GM08714 (cell line): ENCODE measurements around the gene SLC38A10.

ENCODE experiments used
- H3K4me3 ChIP-seq: fragments of 200-500 bp; sonication (Bioruptor generic); 2 replicates; pipeline ENCODE4 v1.5.1; 2014; ENCODE audit warnings: mild to moderate bottlenecking, low read length, inconsistent platforms
- ZNF274 ChIP-seq: IDR thresholded peaks from 2 replicates; pipeline ENCODE4 v1.6.1; 2012; ENCODE audit warnings: mild to moderate bottlenecking, low read depth, low read length

The SLC38A10 gene

DNA sequence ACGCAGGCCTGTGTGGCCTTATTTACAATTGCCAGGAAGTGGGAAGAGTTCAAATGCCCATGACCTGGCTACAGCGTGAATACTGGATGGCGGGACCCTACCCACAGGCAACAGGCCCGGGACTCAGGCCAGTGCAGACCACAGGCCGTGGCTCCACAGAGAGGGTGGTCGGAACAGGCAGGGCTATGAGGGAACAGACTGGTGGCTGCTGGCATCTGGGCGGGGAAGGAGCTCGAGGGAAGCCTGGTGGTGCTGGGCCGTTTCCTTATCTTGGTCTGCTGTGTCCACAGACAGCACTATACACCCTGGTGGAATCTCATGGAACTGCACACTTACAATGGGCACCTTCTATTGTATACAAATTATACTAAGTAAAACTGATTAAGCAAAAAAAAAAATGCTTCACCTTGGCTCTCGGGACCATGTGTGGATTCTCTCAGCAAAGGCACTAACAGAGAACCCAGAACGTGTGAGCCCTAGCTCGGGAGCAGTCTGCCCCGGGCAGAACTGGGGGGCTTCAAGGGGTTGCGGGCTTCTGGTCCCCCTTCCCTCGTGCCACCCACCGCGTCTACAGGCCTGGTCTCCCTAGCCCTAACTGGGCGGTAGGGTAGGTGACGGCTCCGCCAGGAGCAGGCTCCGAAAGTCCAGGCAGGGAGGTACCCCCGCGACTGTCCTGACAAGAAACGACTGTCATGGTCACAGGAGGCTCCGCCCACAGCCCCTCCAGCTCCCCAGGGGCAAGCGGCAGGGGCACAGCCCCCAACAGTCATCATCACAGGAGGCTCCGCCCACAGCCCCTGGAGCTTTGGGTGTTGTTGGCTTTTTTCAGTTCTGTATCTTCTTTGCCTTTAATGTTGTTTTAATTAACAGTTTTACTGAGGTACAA is 94.2 kb downstream of the SLC38A10 start:
- TF ChIP-seq ZNF274: no peak

DNA sequence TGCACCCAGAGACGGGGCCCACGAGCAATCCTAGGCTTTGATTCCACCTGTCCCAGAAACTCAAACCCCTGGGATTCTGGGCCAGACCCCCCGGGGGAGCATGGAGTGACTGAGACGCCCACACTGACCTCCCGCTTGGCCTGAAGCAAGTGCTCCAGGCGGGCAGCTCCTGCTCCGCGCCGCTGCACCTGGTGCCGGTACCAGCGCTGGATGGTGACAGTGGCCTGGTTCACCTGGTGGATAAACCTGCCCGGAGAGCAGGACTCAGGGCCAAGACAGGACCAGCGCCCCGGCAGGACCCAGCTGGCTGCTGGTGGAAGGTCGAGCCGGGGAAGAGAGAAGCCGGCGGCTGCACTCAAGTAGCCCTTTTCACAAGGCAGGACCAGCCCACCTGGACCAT is 94.9 kb downstream of the SLC38A10 start:
- no peak overlapping the region for H3K4me3 ChIP-seq
- no peak for TF ChIP-seq ZNF274

More for the DNA sequence above, 94.2 kb downstream of the SLC38A10 start:
- no peak overlapping the region for H3K4me3 ChIP-seq

DNA sequence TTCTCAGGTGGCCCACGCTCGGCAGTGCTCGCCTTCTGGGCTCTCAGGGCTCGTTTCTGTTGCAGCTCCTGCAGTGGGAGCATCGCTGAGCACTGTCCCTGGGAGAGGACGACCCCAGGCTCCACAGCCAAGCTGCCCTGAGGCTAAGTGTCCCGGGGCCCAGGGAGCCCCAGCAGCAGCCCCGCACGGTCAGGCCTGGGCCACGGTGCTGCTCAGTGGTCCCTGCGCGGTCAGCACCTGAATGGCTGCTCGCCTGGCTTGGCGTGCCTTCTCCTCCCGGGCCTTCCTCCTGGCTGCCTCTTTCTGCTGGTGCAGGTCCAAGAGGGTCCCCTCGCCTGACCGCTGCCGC is 95.7 kb downstream of the SLC38A10 start:
- H3K4me3 ChIP-seq: no peak overlapping the region
- TF ChIP-seq ZNF274: no peak

DNA sequence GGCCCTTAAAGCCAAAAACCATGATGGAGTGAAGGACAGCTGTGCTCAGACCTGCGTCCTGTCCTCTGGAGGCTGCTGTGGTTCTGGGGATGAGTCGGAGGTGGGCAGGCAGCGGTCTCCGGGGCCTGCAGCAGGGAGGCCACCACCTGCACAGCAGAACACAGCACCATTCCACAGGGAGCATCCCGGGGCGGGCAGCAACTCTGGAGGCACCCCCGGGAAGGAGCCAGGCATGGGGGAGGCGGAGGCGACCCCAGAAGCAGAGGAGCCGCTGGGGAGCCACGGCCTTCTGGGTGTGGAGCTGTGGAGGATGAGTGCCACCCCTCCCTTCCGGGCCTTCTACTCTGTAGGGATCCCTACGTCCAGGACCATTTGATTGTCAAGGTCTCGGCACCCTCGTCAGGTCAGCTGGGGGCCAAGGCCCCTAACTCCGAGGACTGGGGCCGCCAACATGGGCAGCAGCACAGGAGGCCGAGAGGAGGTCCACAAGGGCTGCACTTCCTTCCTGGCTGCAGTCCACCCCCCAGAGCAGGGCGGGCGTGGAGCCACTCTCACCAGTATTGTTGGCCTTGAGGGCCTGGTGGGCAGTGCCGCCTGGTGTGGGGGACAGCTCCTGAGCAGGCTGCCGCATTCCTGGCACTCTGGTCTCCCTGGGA is 96.2 kb downstream of the SLC38A10 start:
- no peak for TF ChIP-seq ZNF274
- H3K4me3 ChIP-seq: no peak overlapping the region

DNA sequence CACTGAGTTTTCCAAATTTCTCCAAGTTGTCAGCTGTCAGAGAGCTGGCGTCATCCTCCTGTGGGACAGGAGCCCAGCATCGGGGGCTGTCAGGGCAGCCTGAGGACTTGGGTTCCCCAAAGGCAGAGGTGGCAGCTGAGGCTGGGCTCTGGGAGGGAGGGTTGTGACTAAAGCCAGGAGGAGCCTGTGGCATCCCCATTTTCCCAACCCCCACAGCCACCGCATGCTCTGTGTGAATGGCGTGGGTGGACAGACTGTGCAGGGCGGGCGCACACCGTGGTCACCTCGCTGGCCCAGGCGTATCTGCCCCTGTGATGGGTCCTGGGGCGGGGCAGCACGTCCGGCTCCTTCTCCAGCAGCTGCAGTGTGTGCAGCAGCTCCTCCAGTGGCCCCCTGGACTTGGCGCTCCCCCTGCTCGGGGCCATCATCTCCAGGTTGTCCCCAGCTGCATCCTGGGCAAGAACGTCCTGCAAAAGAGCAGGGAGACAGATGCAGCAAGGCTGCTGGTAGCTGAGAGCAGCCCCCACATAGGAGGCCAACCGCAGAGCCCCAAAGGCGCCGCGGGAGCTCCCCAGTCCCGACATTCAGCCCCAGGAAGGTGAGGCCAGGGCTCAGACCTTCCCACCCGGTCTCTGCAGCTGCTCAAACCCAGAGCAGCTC is 97.1 kb downstream of the SLC38A10 start:
- no peak for TF ChIP-seq ZNF274
- H3K4me3 ChIP-seq: no peak overlapping the region

GRCh38 chr17:81197409-81197795 is 97.7 kb downstream of the SLC38A10 start:
- TF ChIP-seq ZNF274: no peak
- no peak overlapping the region for H3K4me3 ChIP-seq

DNA sequence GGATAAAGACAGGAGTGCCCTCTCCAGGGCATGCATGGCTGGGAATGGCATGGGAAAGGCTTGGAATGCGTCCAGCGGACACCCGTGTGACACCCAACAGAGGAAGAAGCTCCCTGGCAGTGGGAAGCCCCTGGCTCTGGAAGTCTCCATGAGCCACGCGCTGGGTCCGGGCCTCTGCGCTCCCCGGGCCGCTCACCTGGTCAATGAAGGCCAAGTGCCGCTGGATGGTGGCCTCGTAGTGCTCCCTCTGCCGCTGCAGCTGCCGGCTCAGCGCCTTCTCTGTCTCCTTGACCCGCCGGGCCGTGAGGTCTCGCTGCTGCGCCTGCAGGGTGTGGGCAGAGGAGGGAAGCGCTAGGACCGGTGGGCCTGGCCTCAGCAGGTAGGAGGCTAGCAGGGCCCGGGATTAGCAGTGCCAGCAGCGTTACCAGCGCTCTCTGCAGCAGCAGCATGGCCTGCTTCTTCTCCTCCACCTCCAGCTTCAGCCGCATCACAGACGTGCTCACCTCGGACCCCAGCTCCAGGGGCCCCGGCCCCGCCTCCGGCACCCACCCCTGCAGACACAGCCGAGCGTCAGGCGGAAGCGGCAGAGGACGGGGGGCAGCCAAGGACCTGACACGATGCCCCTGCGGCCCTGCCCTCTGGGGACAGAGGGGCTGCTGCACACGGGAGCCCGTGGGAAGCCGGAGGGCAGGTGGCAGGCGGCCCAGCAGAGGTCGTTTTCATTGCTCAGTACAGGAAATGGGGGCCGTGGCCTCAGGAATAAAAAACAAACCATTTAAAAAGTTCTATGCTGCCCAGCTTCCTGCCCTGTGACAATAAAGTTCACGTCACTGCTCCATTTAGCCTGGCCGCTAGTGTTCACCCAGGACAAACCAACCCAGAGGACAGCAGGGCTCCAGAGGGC is 98.3 kb downstream of the SLC38A10 start:
- no peak for TF ChIP-seq ZNF274
- no peak overlapping the region for H3K4me3 ChIP-seq

GRCh38 chr17:81195941-81196495 is 99.1 kb downstream of the SLC38A10 start:
- TF ChIP-seq ZNF274: no peak

More at GRCh38 chr17:81195941-81196495, 99.1 kb downstream of the SLC38A10 start:
- H3K4me3 ChIP-seq: no peak overlapping the region
